Keratinocyte (primary cell): ENCODE results near the gene GFRAL. TPM values are rescaled to one million over a fixed set of nuclear protein-coding genes. Genes with fewer than 3 reads are reported as not detected.

Experiments used
- DNase-seq: peaks from one replicate; pipeline ENCODE4 v3.0.0-alpha.2; 2011; ENCODE audit warnings: low read depth, missing footprints, low spot score
- FAIRE-seq: peaks from 2 replicates; lab custom pipeline; 2011; peaks lifted over from hg19 to GRCh38; lab: Jason Lieb, UNC
- H2AFZ ChIP-seq: 2 replicates; pipeline ENCODE4 v1.6.0; 2012; ENCODE audit warnings: low read length, control low read depth, inconsistent platforms; ENCODE audit not compliant: control insufficient read depth
- H3K27ac ChIP-seq: 2 replicates; pipeline ENCODE4 v1.5.1; 2011; ENCODE audit warnings: low read length; ENCODE audit not compliant: control insufficient read depth, insufficient read depth
- H3K27me3 ChIP-seq: 3 replicates; pipeline ENCODE4 v1.6.0; 2011; ENCODE audit warnings: low read length; ENCODE audit not compliant: control insufficient read depth, insufficient read depth; ENCODE audit errors: extremely low read depth
- H3K36me3 ChIP-seq, 2 experiments: 2 replicates in 1 of 2; 3 replicates in 1 of 2; pipeline ENCODE4 v1.5.1; 2011; ENCODE audit warnings: low read length in 2 of 2, mild to moderate bottlenecking in 1 of 2; ENCODE audit not compliant: control insufficient read depth in 2 of 2, insufficient read depth in 2 of 2; ENCODE audit errors: extremely low read depth in 1 of 2
- H3K4me1 ChIP-seq: 3 replicates; pipeline ENCODE4 v1.5.1; 2011; ENCODE audit warnings: low read length; ENCODE audit not compliant: control insufficient read depth, insufficient read depth; ENCODE audit errors: extremely low read depth
- H3K4me2 ChIP-seq: 3 replicates; pipeline ENCODE4 v1.6.0; 2011; ENCODE audit warnings: low read depth, low read length; ENCODE audit not compliant: control insufficient read depth, insufficient read depth; ENCODE audit errors: extremely low read depth
- H3K4me3 ChIP-seq, 3 experiments: fragments of 200-600 bp in 1 of 3; sonication (generic) in 1 of 3; 2 replicates in 2 of 3; 3 replicates in 1 of 3; pipeline ENCODE4 v1.5.1; 2011 to 2016; ENCODE audit warnings: low read length in 3 of 3, mild to moderate bottlenecking in 3 of 3, control low read depth in 2 of 3, inconsistent platforms in 1 of 3, low read depth in 1 of 3, mixed read lengths in 1 of 3, mixed run types in 1 of 3, moderate library complexity in 1 of 3; ENCODE audit not compliant: control insufficient read depth in 2 of 3, insufficient read depth in 2 of 3; ENCODE audit errors: extremely low read depth in 1 of 3
- H3K79me2 ChIP-seq: 2 replicates; pipeline ENCODE4 v1.6.0; 2012; ENCODE audit warnings: low read length; ENCODE audit not compliant: control insufficient read depth, insufficient read depth
- H3K9ac ChIP-seq: 3 replicates; pipeline ENCODE4 v1.6.0; 2011; ENCODE audit warnings: low read length; ENCODE audit not compliant: control insufficient read depth, insufficient read depth; ENCODE audit errors: extremely low read depth
- H3K9me1 ChIP-seq: 3 replicates; pipeline ENCODE4 v1.6.0; 2011; ENCODE audit warnings: low read length; ENCODE audit not compliant: control insufficient read depth, insufficient read depth; ENCODE audit errors: extremely low read depth
- H3K9me3 ChIP-seq: 2 replicates; pipeline ENCODE4 v1.5.1; 2012; ENCODE audit warnings: low read depth, low read length; ENCODE audit not compliant: control insufficient read depth
- H4K20me1 ChIP-seq: 3 replicates; pipeline ENCODE4 v1.6.0; 2011; ENCODE audit warnings: low read length; ENCODE audit not compliant: control insufficient read depth, insufficient read depth; ENCODE audit errors: extremely low read depth
- CTCF ChIP-seq, 3 experiments: IDR thresholded peaks in 1 of 3; conservative IDR thresholded peaks in 1 of 3; optimal IDR thresholded peaks in 1 of 3; 2 replicates in 2 of 3; 3 replicates in 1 of 3; pipeline versions ENCODE3 to v1.5.1; 2011; ENCODE audit warnings: low read length in 3 of 3, mild to moderate bottlenecking in 3 of 3, moderate library complexity in 2 of 3, control low read depth in 1 of 3, inconsistent platforms in 1 of 3; ENCODE audit not compliant: insufficient read depth in 2 of 3; ENCODE audit errors: extremely low read depth in 1 of 3
- EZH2 ChIP-seq: IDR thresholded peaks from one replicate; pipeline ENCODE4 v1.6.1; 2012; ENCODE audit warnings: inconsistent platforms, mild to moderate bottlenecking, low read length, moderate library complexity
- dilution Hi-C: fragments of 300-500 bp; cut with MboI; formaldehyde crosslinking; loops from one replicate; pipeline ENCODE4 v1.7.0; 2020; ENCODE audit warnings: low sequenced_read_pairs; ENCODE audit not compliant: extremely low pct_ligation_motif_present
- polyA plus RNA-seq, 5 experiments: library from polyadenylated mRNA; depleted of rRNA in 3 of 5; stranded (reverse) in 3 of 5; stranded (forward) in 1 of 5; unstranded in 1 of 5; fragments of >200 nt; gene quantifications; 1 replicate in 1 of 5; 2 replicates in 3 of 5; 3 replicates in 1 of 5; pipeline versions ENCODE4 v1.2.1 to v1.2.3, GENCODE V29; 2011 to 2012; ENCODE audit warnings: missing spikeins in 2 of 5, low read depth in 1 of 5, low replicate concordance in 1 of 5

GFRAL gene
- polyA plus RNA-seq, 1 donor (not counting 4 experiments of a cell fraction or from before 2014, with no cell fraction given) = not detected

- Histone ChIP-seq H3K4me3 (no peak overlapping the region), H3K9ac (no peak overlapping the region), H3K36me3 (no peaks in the 10 kb centered on the region), H3K4me1 (no peaks in the 10 kb centered on the region), H3K4me2 (no peak overlapping the region), H3K9me1 (no peaks in the 10 kb centered on the region), H3K9me3 (no peaks in the 10 kb centered on the region), H3K27ac (no peak overlapping the region), H2AFZ (no peak overlapping the region), H3K27me3 (peaks cover 3% of the 10 kb centered on the region), H3K79me2 (no peaks in the 10 kb centered on the region), H4K20me1 (no peaks in the 10 kb centered on the region)
- FAIRE-seq (no peak), DNase-seq (no peak)
- dilution Hi-C loops = loop anchor here (25.0 kb wide), 1 partner anchor 681 kb away; no protein-coding TSS in a partner anchor
- no peak for TF ChIP-seq EZH2
- no peak for TF ChIP-seq CTCF (optimal IDR thresholded peaks at IDR 0.05 in 1 of 3, IDR thresholded peaks at IDR 0.05 in 1 of 3, conservative IDR thresholded peaks at IDR 0.05 in 1 of 3; ENCODE audit: extremely low read depth in 1 of 3, insufficient read depth in 2 of 3, low read length in 3 of 3)
Observed at GRCh38 chr6:55281215-55281614, 46.1 kb upstream of the GFRAL start.

- Histone ChIP-seq H3K27ac (no peak overlapping the region), H3K36me3 (no peaks in the 10 kb centered on the region), H2AFZ (no peak overlapping the region), H3K9me3 (no peaks in the 10 kb centered on the region), H3K9me1 (no peaks in the 10 kb centered on the region), H3K4me2 (no peak overlapping the region), H3K9ac (no peak overlapping the region), H3K4me3 (no peak overlapping the region), H4K20me1 (no peaks in the 10 kb centered on the region), H3K79me2 (no peaks in the 10 kb centered on the region), H3K4me1 (no peaks in the 10 kb centered on the region), H3K27me3 (peaks cover 3% of the 10 kb centered on the region)
- dilution Hi-C loops = loop anchor here (25.0 kb wide), 1 partner anchor 680 kb away; no protein-coding TSS in a partner anchor
- FAIRE-seq (no peak), DNase-seq (no peak)
- no peak for TF ChIP-seq EZH2
- no peak for TF ChIP-seq CTCF (optimal IDR thresholded peaks at IDR 0.05 in 1 of 3, IDR thresholded peaks at IDR 0.05 in 1 of 3, conservative IDR thresholded peaks at IDR 0.05 in 1 of 3; ENCODE audit: extremely low read depth in 1 of 3, insufficient read depth in 2 of 3, low read length in 3 of 3)
Observed at GRCh38 chr6:55282115-55282514, 45.2 kb upstream of the GFRAL start.
